Central memory CD4-positive, alpha-beta T cell (primary cell): ENCODE measurements around the gene PAWR.
A peak's percentile ranks its signal among the peaks of the same experiment; 100 is the strongest.

Source experiments
- DNase-seq: peaks from one replicate; pipeline ENCODE4 v3.0.0; 2022
- total RNA-seq, 3 experiments: gene quantifications; one replicate each; lab custom pipeline; 2026; lab: John Stamatoyannopoulos, UW

The PAWR gene, protein sequence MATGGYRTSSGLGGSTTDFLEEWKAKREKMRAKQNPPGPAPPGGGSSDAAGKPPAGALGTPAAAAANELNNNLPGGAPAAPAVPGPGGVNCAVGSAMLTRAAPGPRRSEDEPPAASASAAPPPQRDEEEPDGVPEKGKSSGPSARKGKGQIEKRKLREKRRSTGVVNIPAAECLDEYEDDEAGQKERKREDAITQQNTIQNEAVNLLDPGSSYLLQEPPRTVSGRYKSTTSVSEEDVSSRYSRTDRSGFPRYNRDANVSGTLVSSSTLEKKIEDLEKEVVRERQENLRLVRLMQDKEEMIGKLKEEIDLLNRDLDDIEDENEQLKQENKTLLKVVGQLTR
- total RNA-seq: 2.4 to 3.9 (median 3.7) reads per million in 3 experiments

- no peak for DNase-seq
Observed at GRCh38 chr12:79690638-79691510, at the start of gene PAWR. Gene PAWR (minus strand): TSS chr12:79690964. CDS start chr12:79690244, 720 bp downstream.

- DNase-seq: peak; percentile 2
Observed at GRCh38 chr12:79737875-79738718, 47.3 kb upstream of the PAWR start.

- no peak for DNase-seq
Observed at GRCh38 chr12:79732638-79733037, 41.9 kb upstream of the PAWR start.

- no peak for DNase-seq
Observed at GRCh38 chr12:79725987-79726386, 35.2 kb upstream of the PAWR start.

DNA sequence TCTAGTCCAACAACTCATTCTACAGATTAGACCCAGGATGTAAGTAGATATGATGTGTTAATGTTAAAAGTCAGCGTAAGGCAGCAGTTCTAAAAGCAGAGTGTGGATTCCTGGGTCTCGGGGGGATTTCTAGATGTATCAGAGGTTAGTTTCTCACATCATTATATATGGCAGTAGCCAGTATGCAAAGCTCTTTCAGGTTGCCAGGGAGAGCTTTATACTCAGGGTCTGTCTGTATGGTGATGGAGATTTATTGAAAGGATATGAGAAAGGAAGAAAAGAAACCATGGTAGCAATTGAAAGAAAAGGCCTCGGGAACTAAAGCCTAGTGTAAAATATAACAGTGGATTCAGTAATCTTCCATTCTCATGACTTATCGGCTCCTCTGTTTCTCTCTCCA, 26.2 kb upstream of the PAWR start:
- DNase-seq: no peak

DNA sequence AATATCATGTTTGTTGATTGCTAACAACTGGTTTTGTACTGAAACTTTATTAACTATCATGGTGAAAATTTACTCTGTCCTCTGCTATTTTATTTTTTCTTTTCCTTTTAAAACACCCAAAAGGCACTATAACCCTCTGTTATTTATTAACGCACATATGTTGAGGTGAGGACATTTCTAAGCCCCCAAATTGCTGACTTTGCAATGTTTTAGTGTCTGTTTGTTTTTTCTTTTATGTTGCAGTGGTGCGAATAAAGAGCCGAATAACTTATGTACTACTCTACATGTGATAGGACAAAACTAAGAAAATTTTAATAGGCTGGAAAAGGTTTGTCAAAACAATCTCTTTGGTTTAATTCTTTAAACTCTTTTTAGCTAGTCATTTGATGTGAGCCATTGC, 24.5 kb upstream of the PAWR start:
- DNase-seq: no peak

DNA sequence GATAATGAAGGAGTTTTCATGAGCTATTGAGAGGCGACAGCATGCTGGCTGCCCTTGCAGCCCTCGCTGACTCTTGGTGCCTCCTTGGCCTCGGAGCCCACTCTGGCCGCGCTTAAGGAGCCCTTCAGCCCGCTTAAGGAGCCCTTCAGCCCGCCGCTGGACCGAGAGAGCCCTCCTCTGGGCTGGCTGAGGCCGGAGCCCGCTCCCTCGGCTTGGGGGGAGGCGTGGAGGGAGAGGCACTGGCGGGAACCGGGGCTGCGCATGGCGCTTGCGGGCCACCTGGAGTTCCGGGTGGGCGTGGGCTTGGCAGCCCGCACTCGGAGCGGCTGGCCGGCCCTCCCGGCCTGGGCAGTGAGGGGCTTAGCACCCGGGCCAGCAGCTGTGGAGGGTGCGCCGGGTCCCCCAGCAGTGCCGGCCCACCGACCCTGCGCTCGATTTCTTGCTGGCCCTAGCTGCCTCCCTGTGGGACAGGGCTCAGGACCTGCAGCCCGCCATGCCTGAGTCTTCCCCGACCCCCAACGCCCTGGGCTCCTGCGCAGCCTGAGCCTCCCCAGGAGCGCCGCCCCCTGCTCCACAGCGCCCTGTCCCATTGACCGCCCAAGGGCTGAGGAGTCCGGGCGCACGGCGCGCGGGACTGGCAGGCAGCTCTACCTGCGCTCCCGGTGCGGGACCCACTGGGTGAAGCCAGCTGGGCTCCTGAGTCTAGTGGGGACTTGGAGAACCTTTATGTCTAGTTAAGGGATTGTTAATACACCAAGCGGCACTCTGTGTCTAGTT, 20.1 kb upstream of the PAWR start:
- no peak for DNase-seq

DNA sequence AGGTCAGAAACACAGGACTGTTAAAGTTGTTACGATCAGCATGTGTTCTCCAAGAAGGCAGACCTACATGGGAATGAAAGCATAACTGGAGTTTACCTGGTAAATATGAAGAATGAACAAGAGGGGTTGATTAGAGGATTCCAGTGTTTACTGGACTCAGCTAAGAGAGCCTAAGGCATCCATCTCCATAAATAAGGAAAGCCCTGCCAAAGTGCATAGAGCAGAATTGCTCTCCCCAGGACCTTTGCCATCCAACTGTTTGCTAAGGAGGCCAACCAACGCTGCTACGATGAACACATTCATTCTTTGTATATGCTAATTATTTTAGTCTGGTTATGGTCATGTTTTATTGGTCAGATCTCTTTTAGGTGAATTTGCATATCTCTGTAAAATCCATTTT, 17.1 kb upstream of the PAWR start:
- DNase-seq: no peak

DNA sequence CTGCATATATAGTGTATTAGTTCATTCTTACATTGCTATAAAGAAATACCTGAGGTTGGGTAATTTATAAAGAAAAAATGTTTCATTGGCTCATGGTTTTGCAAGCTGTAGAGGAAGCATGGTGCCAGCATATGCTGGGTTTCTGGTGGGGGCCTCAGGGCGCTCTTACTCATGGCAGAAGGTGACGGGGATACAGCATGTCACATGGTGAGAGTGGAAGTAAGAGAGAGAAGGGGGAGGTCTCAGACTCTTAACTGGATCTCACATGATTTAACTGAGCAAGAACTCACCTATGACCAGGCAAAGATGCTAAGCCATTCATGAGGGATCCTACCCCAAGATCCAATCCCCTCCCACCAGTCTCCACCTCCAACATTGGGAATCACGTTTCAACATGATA, 15.9 kb upstream of the PAWR start:
- DNase-seq: no peak

- no peak for DNase-seq
Observed at GRCh38 chr12:79706156-79706555, 15.4 kb upstream of the PAWR start.

DNA sequence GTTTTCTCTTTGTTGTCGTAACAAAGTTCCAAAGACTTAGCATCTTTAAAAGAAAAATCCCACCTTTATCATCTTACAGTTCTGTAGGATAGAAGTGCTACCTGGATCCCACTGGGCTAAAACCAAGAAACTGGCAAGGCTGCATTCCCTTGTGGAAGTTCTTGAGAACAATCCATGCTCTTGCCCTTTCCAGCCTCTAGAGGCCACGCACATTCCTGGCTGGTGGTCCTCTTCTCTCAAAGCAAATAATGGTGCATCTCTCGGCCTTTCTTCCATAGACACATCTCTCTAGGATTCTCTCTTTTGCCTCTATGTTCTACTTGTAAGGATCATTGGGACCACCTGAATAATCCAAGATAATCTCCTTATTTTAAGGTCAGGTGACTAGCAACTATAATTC, 8.2 kb upstream of the PAWR start:
- no peak for DNase-seq

GRCh38 chr12:79696416-79696815, 5.7 kb upstream of the PAWR start:
- DNase-seq: no peak

DNA sequence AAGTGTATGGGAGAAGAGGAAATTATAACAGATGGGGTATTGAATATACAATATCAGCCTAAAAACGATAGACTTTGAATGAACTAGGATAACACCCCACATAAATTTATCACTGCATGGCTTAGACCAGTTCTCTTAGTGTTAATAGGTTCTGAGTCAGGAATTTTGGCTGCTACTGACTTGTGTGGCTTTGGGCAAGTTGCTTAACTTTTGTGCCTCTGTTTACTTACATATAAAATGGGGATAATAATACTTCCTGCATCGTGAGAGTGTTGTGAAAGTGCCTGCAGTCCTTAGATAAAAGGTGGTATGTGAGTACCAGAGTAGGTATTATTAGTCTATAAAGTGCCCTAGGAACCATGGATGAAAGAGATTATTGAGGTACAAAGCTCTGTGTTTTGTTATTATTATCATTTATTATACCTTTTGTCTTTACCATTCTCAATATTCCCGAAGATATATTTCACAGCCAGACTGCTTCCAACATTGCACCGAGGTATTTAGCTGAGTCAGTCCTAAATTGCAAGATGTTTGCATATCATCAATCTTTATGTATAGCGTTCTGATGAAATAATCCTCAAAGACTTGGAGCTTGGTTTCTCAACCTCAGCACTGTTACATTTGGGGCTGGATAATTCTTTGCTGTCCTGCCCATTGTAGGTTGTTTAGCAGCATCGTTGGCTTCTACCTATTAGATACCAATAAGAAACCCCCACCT, 2.3 kb upstream of the PAWR start:
- no peak for DNase-seq

DNA sequence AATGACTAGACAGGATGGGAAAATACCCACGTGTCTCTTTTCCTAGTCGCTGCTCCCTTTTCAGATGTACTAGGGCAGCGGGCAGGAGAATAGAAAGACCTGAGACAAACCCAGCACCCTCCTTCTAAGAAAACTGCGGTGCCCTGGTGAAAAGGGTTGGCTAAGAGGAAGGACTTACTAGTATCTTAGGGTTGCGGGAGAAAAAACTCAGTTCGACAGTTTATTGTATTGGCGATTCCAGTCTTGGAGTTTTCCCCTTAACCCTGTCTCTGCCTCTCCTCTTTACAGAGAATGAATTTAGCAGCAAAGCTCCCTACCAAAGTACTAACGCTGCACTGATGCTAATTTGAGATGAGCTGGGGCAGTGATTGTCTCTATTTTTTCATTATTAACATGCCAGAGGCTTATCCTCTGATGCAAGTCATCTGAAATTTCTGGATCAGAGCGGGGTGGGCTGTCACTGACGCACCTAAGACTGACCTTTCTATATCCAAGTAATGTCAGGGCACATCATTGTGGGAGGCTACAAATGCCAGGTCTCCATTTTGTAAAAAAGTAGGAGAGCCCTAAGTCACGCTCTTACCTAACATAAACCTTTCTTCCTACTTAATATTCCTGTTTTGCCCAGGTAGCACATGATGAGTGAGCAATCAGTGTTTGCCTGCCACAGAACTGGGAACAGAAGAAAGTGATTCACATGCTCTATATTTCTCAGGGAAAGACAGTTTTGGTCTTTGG, 916 bp upstream of the PAWR start:
- DNase-seq: no peak

GRCh38 chr12:79690142-79690637, 574 bp downstream of the PAWR start:
- DNase-seq: no peak

GRCh38 chr12:79689477-79690141, 1.2 kb downstream of the PAWR start:
- no peak for DNase-seq

DNA sequence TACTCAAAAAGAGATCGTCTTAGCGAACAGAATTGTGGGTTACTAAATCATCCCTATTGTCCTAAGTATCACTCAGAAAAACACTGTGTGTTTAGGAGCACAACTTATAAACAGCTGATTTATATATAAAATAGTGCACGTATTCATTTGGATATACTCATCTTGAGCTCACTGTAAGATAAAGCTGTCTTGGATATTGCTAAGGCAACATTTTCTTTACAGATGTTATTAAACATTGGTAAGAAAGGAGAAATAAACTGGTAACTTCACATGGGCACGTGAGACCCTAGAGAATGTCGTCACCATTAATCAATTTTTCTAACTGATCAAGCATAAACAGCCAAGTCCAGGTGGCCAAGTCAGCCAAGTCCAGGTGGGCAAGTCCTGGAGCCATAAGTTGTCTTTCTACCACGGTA, 1.7 kb downstream of the PAWR start:
- no peak for DNase-seq

GRCh38 chr12:79688376-79689060, 2.2 kb downstream of the PAWR start:
- DNase-seq: no peak

DNA sequence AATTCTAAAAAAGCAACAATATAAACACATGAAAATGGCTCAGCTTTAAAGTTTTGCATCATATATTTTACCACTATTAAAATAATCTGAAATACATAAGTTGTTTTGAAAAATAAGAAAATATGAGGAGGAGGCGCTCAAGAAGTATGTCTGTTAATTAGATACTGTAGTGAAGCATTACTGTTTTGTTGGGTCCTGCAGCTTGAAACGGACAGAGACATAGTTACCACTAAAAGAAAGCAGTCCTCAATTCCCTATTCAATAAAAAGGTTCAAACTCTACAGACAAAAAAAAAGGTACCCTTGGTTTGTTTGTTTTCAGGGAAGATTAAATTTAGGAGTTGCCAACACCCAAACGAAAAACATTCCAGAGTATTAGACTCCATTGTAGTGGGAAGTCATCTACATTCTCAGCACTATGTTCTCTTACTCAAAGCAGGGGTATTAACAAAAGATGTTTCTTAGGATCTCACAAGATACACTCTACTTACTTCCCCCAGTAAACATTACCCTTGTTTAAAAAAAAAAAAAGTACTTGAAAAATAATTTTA, 3.0 kb downstream of the PAWR start:
- DNase-seq: no peak
